ENCODE results near the gene TMEM125. TPM values are rescaled to one million over a fixed set of nuclear protein-coding genes. Genes with fewer than 3 reads are reported as not detected.

Gene TMEM125
- total RNA-seq, 1 donor from 2014 or later, result 1.2 TPM

- Histone ChIP-seq H3K4me1 (no peaks in the 10 kb centered on the region), H3K27me3 (no peaks in the 10 kb centered on the region), H3K9me3 (no peaks in the 10 kb centered on the region), H3K36me3 (no peaks in the 10 kb centered on the region), H3K27ac (no peak overlapping the region), H3K4me3 (no peak overlapping the region)
- no peak for DNase-seq (ENCODE audit: extremely low spot score in 2 of 2)
- intact Hi-C loops (cut with DNase I), result no loop called here
- no peak for TF ChIP-seq CTCF (IDR thresholded peaks at IDR 0.05)
- TF ChIP-seq POLR2A (IDR thresholded peaks at IDR 0.05), result no peak
- no peak for TF ChIP-seq POLR2AphosphoS5 (IDR thresholded peaks at IDR 0.05; ENCODE audit: insufficient read depth in 1 of 2, low read depth in 1 of 2)
These were observed 6.2 kb downstream of the TMEM125 start for GRCh38 chr1:43275826-43276620.

GRCh38 chr1:43276673-43277072, 6.9 kb downstream of the TMEM125 start:
- H3K27ac ChIP-seq, result no peak overlapping the region
- H3K27me3 ChIP-seq, result no peaks in the 10 kb centered on the region
- H3K4me3 ChIP-seq, result no peak overlapping the region
- H3K9me3 ChIP-seq, result no peaks in the 10 kb centered on the region
- H3K36me3 ChIP-seq, result no peaks in the 10 kb centered on the region
- intact Hi-C loops (cut with DNase I), result no loop called here
- no peak for TF ChIP-seq POLR2AphosphoS5 (IDR thresholded peaks at IDR 0.05; ENCODE audit: insufficient read depth in 1 of 2, low read depth in 1 of 2)
- TF ChIP-seq POLR2A (IDR thresholded peaks at IDR 0.05), result no peak
- TF ChIP-seq CTCF (IDR thresholded peaks at IDR 0.05), result no peak
- H3K4me1 ChIP-seq, result no peaks in the 10 kb centered on the region
- DNase-seq (ENCODE audit: extremely low spot score in 2 of 2), result no peak

GRCh38 chr1:43277116-43277876, 7.5 kb downstream of the TMEM125 start:
- TF ChIP-seq POLR2AphosphoS5 (IDR thresholded peaks at IDR 0.05; ENCODE audit: insufficient read depth in 1 of 2, low read depth in 1 of 2) (no peak), POLR2A (IDR thresholded peaks at IDR 0.05) (no peak), CTCF (IDR thresholded peaks at IDR 0.05) (no peak)
- Histone ChIP-seq H3K4me3 (no peak overlapping the region), H3K27me3 (no peaks in the 10 kb centered on the region), H3K9me3 (no peaks in the 10 kb centered on the region), H3K4me1 (no peaks in the 10 kb centered on the region), H3K36me3 (no peaks in the 10 kb centered on the region), H3K27ac (no peak overlapping the region)
- intact Hi-C loops (cut with DNase I), result no loop called here
- no peak for DNase-seq (ENCODE audit: extremely low spot score in 2 of 2)

- H3K27me3 ChIP-seq, result no peaks in the 10 kb centered on the region
- no peak overlapping the region for H3K4me3 ChIP-seq
- no peaks in the 10 kb centered on the region for H3K36me3 ChIP-seq
- no peak overlapping the region for H3K27ac ChIP-seq
- H3K9me3 ChIP-seq, result no peaks in the 10 kb centered on the region
- no peak for TF ChIP-seq POLR2AphosphoS5 (IDR thresholded peaks at IDR 0.05; ENCODE audit: insufficient read depth in 1 of 2, low read depth in 1 of 2)
- TF ChIP-seq CTCF (IDR thresholded peaks at IDR 0.05), result no peak
- no peak for TF ChIP-seq POLR2A (IDR thresholded peaks at IDR 0.05)
- intact Hi-C loops (cut with DNase I), result no loop called here
- no peak for DNase-seq (ENCODE audit: extremely low spot score in 2 of 2)
- H3K4me1 ChIP-seq, result no peaks in the 10 kb centered on the region
These were observed 9.4 kb downstream of the TMEM125 start for GRCh38 chr1:43279161-43279560.

GRCh38 chr1:43279666-43280065, 9.9 kb downstream of the TMEM125 start:
- no peaks in the 10 kb centered on the region for H3K36me3 ChIP-seq
- no peak overlapping the region for H3K4me3 ChIP-seq
- no peaks in the 10 kb centered on the region for H3K9me3 ChIP-seq
- no peak for DNase-seq (ENCODE audit: extremely low spot score in 2 of 2)
- no peaks in the 10 kb centered on the region for H3K27me3 ChIP-seq
- H3K27ac ChIP-seq, result no peak overlapping the region
- TF ChIP-seq POLR2A (IDR thresholded peaks at IDR 0.05) (no peak), POLR2AphosphoS5 (IDR thresholded peaks at IDR 0.05; ENCODE audit: insufficient read depth in 1 of 2, low read depth in 1 of 2) (no peak), CTCF (IDR thresholded peaks at IDR 0.05) (no peak)
- intact Hi-C loops (cut with DNase I), result no loop called here
- no peaks in the 10 kb centered on the region for H3K4me1 ChIP-seq
